HG02973 (cell line): ENCODE measurements around the gene FATE1.
"Not testable (repeated sequence)": the region's sequence is repeated elsewhere in the genome, so short reads cannot be mapped to it uniquely, and the experiment has no call there.

Experiments
- ATAC-seq: cut with Tn5 transposase; IDR thresholded peaks from one replicate; pipeline ENCODE4 v1.9.1; 2021; ENCODE audit warnings: moderate library complexity; ENCODE audit not compliant: unreplicated experiment

The FATE1 gene

GRCh38 chrX:151715752-151716151 lies at the start of gene FATE1:
FATE1 (plus strand) TSS chrX:151716035; CDS start chrX:151716120, 85 bp downstream.
- ATAC-seq, result no peak

- ATAC-seq, result no peak
Observed at GRCh38 chrX:151675121-151675746, 40.6 kb upstream of the FATE1 start.

GRCh38 chrX:151676196-151676595 lies 39.6 kb upstream of the FATE1 start:
- ATAC-seq, result no peak

- ATAC-seq, result no peak
Observed at GRCh38 chrX:151679798-151680402, 35.9 kb upstream of the FATE1 start.

DNA sequence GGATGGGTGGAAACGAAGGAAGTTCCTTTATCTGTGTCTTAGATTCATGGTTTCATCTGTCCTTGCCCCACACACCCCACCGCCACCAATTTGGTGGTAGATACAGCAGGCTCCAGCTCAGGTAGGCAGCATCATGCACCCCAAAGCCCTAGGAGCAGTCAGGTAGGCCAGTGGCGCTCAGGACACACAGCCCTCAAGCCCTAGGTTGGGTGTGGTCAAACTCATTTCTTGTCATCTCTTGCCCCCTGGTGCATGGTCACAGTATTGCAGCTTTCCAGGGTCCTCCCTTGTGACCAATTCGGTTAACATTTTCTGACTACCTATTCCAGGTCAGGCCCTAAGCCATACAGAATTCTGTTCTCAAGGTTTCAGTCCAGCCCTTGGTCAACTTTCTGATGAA lies 35.0 kb upstream of the FATE1 start:
- peak; percentile 82 for ATAC-seq

DNA sequence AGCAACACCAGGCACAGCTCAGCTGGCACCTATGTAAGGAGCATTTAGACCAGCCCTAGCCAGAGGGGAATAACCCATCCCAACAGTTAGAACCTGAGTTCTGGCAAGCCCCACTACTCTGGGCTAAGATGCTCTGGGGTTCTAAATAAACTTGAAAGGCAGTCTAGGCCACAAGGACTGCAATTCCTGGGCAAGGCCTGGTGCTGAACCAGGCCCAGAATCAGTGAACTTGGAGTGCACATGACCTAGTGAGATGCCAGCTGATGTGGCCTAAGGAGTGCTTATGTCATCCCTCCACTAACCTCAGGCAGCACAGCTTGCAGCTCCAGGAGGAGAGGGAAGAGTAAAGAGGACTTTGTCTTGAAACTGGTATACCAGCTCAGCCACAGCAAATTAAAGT lies 28.2 kb upstream of the FATE1 start:
- ATAC-seq, result no peak

GRCh38 chrX:151688695-151689094 lies 27.1 kb upstream of the FATE1 start:
- no peak for ATAC-seq

DNA sequence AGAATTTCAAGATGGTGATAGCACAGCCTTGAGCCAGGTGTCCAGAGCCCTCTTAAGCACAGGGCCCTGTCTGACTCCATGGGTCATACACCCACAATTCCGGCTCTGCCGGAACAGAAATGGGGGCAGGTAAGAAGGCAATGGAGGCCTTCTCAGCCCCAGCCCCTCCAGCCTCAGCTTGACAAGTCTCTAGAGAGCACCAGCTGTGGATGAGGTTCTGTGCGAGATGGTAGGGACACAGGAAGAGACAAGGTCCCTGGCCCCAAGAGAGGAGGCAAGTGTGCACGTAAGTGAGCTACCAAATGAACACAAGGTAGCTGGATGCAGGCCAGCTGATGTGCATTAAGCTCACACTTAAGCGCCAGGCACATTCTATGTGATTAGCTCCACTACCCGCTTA lies 23.0 kb upstream of the FATE1 start:
- ATAC-seq, result no peak

DNA sequence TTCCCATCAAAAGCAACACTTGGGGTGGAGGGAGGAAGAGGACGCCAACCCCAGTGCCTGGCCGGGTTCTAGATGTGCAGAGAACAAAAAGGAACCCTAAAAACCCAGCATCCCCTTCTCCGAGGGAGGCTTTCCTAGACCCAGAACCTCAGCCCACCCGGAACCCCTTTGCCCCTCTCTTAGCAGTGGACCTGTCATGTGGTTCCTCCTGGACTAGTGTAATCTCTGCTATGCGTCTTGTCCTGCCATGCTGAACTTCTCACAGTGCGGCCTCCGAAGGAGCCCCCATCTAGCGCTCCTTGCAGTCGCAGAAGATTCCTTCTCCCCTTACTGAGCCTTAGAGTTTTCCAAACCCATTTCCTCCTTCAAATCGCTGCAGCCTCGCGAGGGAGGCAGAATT lies 21.7 kb upstream of the FATE1 start:
- ATAC-seq, result no peak

GRCh38 chrX:151694661-151695582 lies 20.9 kb upstream of the FATE1 start, which contains the start of gene PRRG3:
PRRG3 (plus strand) TSS chrX:151695458; CDS start chrX:151698815, 3,357 bp downstream.
- ATAC-seq, result no peak

DNA sequence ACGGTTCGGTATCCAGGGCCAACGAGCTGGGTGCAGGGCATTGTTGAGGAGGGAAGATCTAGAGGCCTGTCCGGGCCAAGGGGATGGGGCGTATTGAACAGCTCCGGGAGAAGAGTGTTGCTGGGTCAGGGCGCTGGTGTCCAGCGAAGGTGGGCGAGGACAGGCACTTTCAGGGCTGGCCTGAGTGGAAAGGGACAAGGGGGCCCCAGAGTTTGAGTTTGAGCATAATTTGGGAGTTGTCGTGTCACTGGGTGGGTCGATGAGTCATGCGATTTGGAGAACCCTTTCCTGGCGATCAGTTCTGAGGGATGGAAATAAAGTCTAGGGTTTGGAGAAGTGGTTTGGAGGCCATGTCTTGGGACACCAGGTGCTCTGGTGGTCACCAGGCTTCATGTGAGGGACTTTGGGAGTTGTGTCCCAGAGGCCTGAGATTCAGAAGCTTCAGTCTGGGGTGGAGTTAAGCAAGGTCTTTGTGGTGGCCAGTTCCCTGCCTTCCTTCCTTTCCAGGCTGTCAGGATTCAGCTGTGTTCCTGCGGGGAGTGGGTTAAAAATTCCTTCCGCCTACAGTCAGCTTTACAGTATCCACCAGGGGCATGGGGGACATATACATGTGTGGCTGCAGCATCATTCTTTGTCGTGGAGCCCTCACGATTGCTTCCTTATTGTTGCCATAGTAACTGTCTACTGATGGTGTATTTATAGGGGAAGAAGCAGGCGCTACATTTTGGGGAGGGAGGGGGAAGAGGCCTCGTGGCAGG lies 20.1 kb upstream of the FATE1 start:
- no peak for ATAC-seq

- ATAC-seq, result not testable (repeated sequence)
Observed at GRCh38 chrX:151697082-151697481, 18.8 kb upstream of the FATE1 start.

GRCh38 chrX:151697522-151697921 lies 18.3 kb upstream of the FATE1 start:
- ATAC-seq, result no peak

DNA sequence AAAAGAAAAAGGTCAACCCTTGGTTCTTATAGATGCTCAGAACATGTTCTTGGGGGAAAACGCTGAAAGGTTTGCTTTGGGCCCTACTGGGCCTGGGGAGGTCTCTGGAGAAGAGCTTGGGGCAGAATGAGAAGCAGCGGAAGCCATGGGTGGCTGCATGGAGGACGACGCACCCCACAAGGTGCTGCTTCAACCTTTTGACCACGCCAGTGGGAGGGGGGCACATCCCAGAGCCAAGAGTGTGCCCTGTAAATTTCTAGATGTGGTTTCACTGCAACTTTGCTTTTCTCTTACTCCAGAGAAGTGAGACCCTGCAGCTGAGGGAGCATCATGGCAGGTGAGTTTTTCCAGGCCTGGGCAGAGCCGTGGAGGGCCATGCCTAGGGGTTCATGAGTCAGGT lies 17.4 kb upstream of the FATE1 start:
- ATAC-seq, result no peak

DNA sequence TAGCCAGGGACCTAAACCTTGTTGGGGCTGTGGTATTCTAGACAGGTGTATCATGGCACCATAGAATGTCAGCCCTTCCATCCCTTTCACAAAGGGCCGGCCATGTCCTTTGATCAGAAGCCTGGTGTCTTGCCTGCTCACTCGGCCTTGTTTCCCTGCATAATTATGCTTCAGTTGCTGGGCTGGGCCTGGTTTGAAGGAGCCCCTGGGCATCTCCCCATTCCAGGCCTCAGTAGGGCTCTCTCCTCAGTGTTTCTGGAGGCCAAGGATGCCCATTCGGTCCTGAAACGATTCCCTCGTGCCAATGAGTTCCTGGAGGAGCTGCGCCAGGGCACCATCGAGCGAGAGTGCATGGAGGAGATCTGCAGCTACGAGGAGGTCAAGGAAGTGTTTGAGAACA lies 16.1 kb upstream of the FATE1 start:
- ATAC-seq, result no peak

- no peak for ATAC-seq
Observed at GRCh38 chrX:151700581-151700980, 15.3 kb upstream of the FATE1 start.

DNA sequence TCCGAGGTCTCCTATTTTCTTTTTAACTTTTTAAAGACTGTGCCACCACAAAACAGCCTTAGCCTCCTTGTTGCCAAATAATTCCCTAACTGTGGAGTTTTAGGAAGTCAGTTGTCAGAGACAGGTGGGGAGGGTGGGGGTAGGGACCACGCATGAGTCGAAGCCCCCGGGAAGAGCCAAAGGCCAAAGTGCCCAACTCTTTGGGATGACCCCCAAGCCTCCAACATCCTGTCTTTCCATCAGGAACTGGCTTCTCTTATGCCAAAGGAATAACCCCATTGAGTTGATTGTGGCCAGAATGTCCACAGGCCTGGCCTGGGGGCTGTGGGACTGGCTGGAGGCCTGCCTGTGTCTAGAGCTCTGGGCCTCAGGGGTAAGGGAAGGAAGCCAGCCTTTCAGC lies 14.8 kb upstream of the FATE1 start:
- no peak for ATAC-seq

DNA sequence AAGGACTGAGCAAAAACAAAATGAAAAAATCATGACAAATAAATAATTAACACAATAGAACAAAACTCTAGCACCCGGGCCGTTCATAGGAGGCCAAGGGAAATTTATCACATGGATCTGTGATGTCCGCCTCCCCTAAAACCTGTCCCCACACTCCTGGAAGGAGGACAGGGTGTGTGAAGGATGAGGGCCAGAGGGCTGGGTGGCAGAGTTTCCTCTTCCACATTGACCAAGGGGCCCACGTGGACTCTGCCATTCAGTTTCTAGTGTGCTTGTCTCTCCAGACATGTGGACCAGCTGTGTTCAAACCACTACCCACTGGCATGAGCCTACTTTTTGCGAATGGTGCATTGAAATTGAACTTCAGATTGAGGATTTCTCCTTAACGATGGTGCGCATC lies 14.3 kb upstream of the FATE1 start:
- no peak for ATAC-seq

DNA sequence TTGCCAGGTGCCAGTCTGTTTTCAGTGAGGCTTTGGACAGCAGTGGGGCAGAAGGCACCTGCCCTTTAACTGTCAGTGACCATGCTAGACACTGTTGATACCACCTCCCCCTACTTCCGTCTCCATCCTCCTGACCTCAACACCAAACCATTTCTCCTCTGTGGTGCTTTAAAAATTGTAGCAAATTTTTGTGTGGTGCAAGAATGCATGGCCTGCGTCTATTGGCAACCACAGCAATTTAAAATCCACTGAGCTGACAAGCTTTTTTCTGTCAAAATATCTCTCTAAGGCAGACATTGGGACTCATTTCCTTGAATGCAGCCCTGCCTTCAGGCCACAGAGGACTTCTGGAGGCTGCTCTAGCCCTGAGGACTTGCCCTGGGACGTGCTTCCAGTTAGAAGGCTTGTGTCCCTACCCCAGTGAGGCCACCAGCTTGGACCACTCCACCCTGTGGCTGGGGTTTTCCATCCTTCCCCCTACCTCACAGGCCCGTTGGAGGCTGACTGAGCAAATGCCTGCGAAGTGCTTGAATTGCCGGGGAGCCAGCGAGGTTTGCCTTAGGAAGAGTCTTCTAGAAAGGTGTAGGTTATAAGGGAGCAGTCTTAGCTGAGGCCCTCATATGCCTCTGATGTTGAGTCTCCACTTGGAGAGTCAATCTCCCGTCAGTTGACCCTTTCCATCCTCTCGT lies 13.7 kb upstream of the FATE1 start:
- no peak for ATAC-seq

DNA sequence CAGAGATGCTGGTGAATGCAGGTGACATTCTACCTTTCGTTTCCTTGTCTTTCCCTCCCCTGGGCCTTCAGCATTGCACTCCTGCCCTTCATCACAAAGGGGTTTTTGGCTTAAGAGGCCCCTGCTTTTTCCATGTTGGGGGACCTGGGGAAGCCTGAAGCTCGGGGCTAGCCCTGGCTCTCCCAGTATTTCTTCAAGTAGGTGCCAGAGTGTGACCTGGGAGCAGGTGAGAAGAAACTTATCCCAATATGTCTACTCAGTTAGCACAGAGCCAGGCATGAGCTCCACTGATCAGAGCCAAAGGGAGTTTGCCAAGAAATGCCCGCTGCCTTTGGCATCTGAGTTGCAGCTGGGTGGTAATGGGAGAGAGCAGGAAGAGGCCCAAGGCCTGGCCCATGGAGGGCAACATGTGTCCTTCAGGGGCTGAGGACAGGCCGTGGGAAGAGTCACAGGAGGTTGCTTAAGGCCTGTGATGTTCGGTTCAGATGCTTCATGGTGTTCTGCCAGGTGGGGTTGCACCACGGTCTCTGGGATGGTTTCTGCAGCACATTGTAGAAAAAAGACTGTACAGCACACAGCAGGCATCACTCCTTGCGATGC lies 13.0 kb upstream of the FATE1 start:
- no peak for ATAC-seq
